Peyer's patch (tissue), 4 donors: ENCODE measurements around the gene TSPAN17.

ENCODE experiments used
- CTCF ChIP-seq, 6 experiments: fragments of 450-650 bp in 4 of 6; fragments of 200-600 bp in 2 of 6; sonication (generic) in 1 of 6; IDR thresholded peaks; one replicate each; pipeline ENCODE4 v1.5.1; 2017 to 2019; ENCODE audit warnings: antibody characterized with exemption in 6 of 6, mild to moderate bottlenecking in 3 of 6, moderate library complexity in 1 of 6
- POLR2A ChIP-seq, 2 donors: fragments of 450-650 bp; IDR thresholded peaks; one replicate each; pipeline ENCODE4 v1.5.1; 2017; ENCODE audit warnings: antibody characterized with exemption in 2 of 2, mild to moderate bottlenecking in 2 of 2, moderate library complexity in 2 of 2

GRCh38 chr5:176656467-176656990, 9.2 kb downstream of the TSPAN17 start:
- TF ChIP-seq CTCF (IDR thresholded peaks at IDR 0.05) (no peak), POLR2A (IDR thresholded peaks at IDR 0.05) (no peak)
